B cell (primary cell): ENCODE measurements around the gene DCLK1.

Experiments used
- CTCF ChIP-seq: fragments of 200-600 bp; IDR thresholded peaks from one replicate; pipeline ENCODE4 v1.8.0; 2022; ENCODE audit warnings: antibody characterized with exemption, mild to moderate bottlenecking
- EZH2 ChIP-seq: IDR thresholded peaks from 2 replicates; pipeline ENCODE4 v1.6.1; 2012; ENCODE audit warnings: borderline replicate concordance, low read depth, mild to moderate bottlenecking, moderate library complexity, low read length; ENCODE audit not compliant: insufficient read depth, poor library complexity, severe bottlenecking

DNA sequence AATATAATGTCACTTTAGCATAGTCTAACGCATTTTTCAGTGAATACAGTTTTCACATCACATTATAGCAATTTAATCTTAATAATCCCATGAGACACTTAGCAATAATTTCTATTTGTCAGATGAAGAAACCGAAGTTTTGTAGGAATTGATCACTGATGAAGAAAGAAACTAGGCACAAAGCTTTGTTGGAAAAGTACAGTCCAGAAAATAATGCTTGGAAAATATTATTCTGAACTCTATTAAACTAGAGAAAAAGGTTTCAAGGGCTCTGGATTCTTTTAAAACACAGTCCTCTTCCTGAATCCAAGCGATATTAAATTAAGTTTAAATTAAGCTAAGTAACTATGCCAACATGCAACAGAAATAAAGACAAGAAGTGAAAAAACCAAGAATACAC is 62.2 kb downstream of the DCLK1 start:
- no peak for TF ChIP-seq EZH2
- TF ChIP-seq CTCF = no peak
